IMR-90 (cell line): ENCODE measurements around the gene POU2F1. TPM values are rescaled to one million over a fixed set of nuclear protein-coding genes. Genes with fewer than 3 reads are reported as not detected.
A peak's percentile ranks its signal among the peaks of the same experiment; 100 is the strongest.

Experiments
- ATAC-seq: fragments of 200-7000 bp; cut with Tn5 transposase; 2 replicates; pipeline ENCODE4 v1.9.1; 2020; ENCODE audit warnings: low read depth, mild to moderate bottlenecking, moderate library complexity
- BruUV-seq: library from RNA; stranded (reverse); fragments of 400-500 nt; replicated peaks from 2 replicates; lab custom pipeline; 2021; lab: Mats Ljungman, UMichigan
- CTCF ChIA-PET: fragments of 300-600 bp; formaldehyde crosslinking; extraction: SDS; loops from one replicate; lab custom pipeline; 2021; ENCODE audit warnings: antibody characterized with exemption; lab: Yijun Ruan, JAX
- POLR2A ChIA-PET: fragments of 300-600 bp; sonication (Branson Sonifier 250); formaldehyde crosslinking; loops from one replicate; lab custom pipeline; 2022; ENCODE audit warnings: antibody characterized with exemption; ENCODE audit not compliant: unreplicated experiment; lab: Charles Lee
- DNase-seq: peaks from one replicate; pipeline ENCODE4 v3.0.0; 2013
- H2AFZ ChIP-seq: replicated peaks from 2 replicates; pipeline ENCODE3; 2013; ENCODE audit warnings: low read length, mild to moderate bottlenecking; ENCODE audit not compliant: poor library complexity
- H2AK5ac ChIP-seq: 2 replicates; pipeline ENCODE4 v1.6.1; 2013; ENCODE audit warnings: low read depth, low read length, inconsistent platforms
- H2AK9ac ChIP-seq: replicated peaks from 2 replicates; pipeline ENCODE3; 2013; ENCODE audit warnings: mild to moderate bottlenecking, low read depth, low read length, moderate library complexity; ENCODE audit not compliant: poor library complexity
- H2BK120ac ChIP-seq: 2 replicates; pipeline ENCODE4 v1.6.1; 2013; ENCODE audit warnings: low read depth, low read length, inconsistent platforms
- H2BK15ac ChIP-seq: 3 replicates; pipeline ENCODE4 v1.6.1; 2013; ENCODE audit warnings: low read depth, low read length, inconsistent platforms
- H2BK20ac ChIP-seq: 2 replicates; pipeline ENCODE4 v1.6.1; 2013; ENCODE audit warnings: low read depth, mild to moderate bottlenecking, inconsistent platforms, low read length, moderate library complexity
- H2BK5ac ChIP-seq: 2 replicates; pipeline ENCODE4 v1.6.1; 2013; ENCODE audit warnings: mild to moderate bottlenecking, low read depth, low read length, inconsistent platforms; ENCODE audit not compliant: poor library complexity, severe bottlenecking
- H3K14ac ChIP-seq: replicated peaks from 2 replicates; pipeline ENCODE4 v1.6.1; 2013; ENCODE audit warnings: low read depth, low read length, inconsistent platforms
- H3K18ac ChIP-seq: 2 replicates; pipeline ENCODE4 v1.6.1; 2013; ENCODE audit warnings: low read depth, low read length, control low read depth
- H3K23ac ChIP-seq: 2 replicates; pipeline ENCODE4 v1.6.1; 2013; ENCODE audit warnings: low read depth, low read length, inconsistent platforms
- H3K27ac ChIP-seq: 2 replicates; pipeline ENCODE4 v1.5.1; 2013; ENCODE audit warnings: mild to moderate bottlenecking, control low read depth, low read length; ENCODE audit not compliant: insufficient read depth
- H3K27me3 ChIP-seq: 2 replicates; pipeline ENCODE4 v1.6.1; 2013; ENCODE audit warnings: low read length; ENCODE audit not compliant: control insufficient read depth, insufficient read depth
- H3K36me3 ChIP-seq: 2 replicates; pipeline ENCODE4 v1.6.1; 2013; ENCODE audit warnings: low read length, mixed read lengths; ENCODE audit not compliant: control insufficient read depth, insufficient read depth
- H3K4ac ChIP-seq: 2 replicates; pipeline ENCODE4 v1.6.1; 2013; ENCODE audit warnings: low read depth, low read length, inconsistent platforms
- H3K4me1 ChIP-seq: 2 replicates; pipeline ENCODE4 v1.6.1; 2013; ENCODE audit warnings: low read length, mixed read lengths; ENCODE audit not compliant: control insufficient read depth, insufficient read depth
- H3K4me2 ChIP-seq: 2 replicates; pipeline ENCODE4 v1.6.1; 2013; ENCODE audit warnings: low read depth, mild to moderate bottlenecking, control low read depth, low read length, moderate library complexity
- H3K4me3 ChIP-seq: 2 replicates; pipeline ENCODE4 v1.5.1; 2013; ENCODE audit warnings: low read depth, mild to moderate bottlenecking, control low read depth, low read length, moderate library complexity; ENCODE audit not compliant: insufficient read depth
- H3K56ac ChIP-seq: 2 replicates; pipeline ENCODE4 v1.6.1; 2013; ENCODE audit warnings: low read length, inconsistent platforms; ENCODE audit not compliant: insufficient read depth; ENCODE audit errors: extremely low read depth
- H3K79me1 ChIP-seq, 2 experiments: 2 replicates each; pipeline ENCODE4 v1.6.1; 2013; ENCODE audit warnings: low read length in 2 of 2, inconsistent platforms in 1 of 2, low read depth in 1 of 2
- H3K9ac ChIP-seq: 2 replicates; pipeline ENCODE4 v1.6.1; 2013; ENCODE audit warnings: low read depth, low read length, control low read depth
- H3K9me1 ChIP-seq: 2 replicates; pipeline ENCODE4 v1.6.1; 2013; ENCODE audit warnings: low read length, inconsistent platforms; ENCODE audit not compliant: insufficient read depth
- H3K9me3 ChIP-seq: 2 replicates; pipeline ENCODE4 v1.6.1; 2013; ENCODE audit warnings: low read length; ENCODE audit not compliant: control insufficient read depth, insufficient read depth
- H4K20me1 ChIP-seq: 2 replicates; pipeline ENCODE4 v1.6.1; 2013; ENCODE audit warnings: low read length, inconsistent platforms; ENCODE audit not compliant: insufficient read depth
- H4K5ac ChIP-seq: 2 replicates; pipeline ENCODE4 v1.6.1; 2013; ENCODE audit warnings: mild to moderate bottlenecking, low read depth, low read length, control low read depth
- H4K8ac ChIP-seq, 2 experiments: 2 replicates each; pipeline ENCODE4 v1.6.1; 2013; ENCODE audit warnings: low read depth in 2 of 2, low read length in 2 of 2, control low read depth in 1 of 2, inconsistent platforms in 1 of 2
- H4K91ac ChIP-seq: 2 replicates; pipeline ENCODE4 v1.6.1; 2013; ENCODE audit warnings: low read depth, low read length, inconsistent platforms; ENCODE audit not compliant: insufficient read depth
- BHLHE40 ChIP-seq: fragments of 150-350 bp; IDR thresholded peaks from 2 replicates; pipeline ENCODE4 v1.6.1; 2016; ENCODE audit warnings: mild to moderate bottlenecking, low read depth, low read length
- CEBPB ChIP-seq: IDR thresholded peaks from 2 replicates; pipeline ENCODE4 v1.6.1; 2012; ENCODE audit warnings: low read depth, low read length, improper control_type of control experiment
- CHD1 ChIP-seq: IDR thresholded peaks from 2 replicates; pipeline ENCODE4 v1.6.1; 2012; ENCODE audit warnings: low read depth, low read length, improper control_type of control experiment
- CTCF ChIP-seq: conservative IDR thresholded peaks from 2 replicates; pipeline ENCODE4 v1.5.1; 2012; ENCODE audit warnings: mild to moderate bottlenecking, low read depth, low read length, improper control_type of control experiment
- FOS ChIP-seq: fragments of 150-350 bp; IDR thresholded peaks from 2 replicates; pipeline ENCODE4 v1.6.1; 2016; ENCODE audit warnings: low read depth, low read length
- MAFK ChIP-seq: IDR thresholded peaks from 2 replicates; pipeline ENCODE4 v1.6.1; 2012; ENCODE audit warnings: low read depth, low read length, improper control_type of control experiment
- MAZ ChIP-seq: IDR thresholded peaks from 2 replicates; pipeline ENCODE4 v1.6.1; 2012; ENCODE audit warnings: low read depth, mild to moderate bottlenecking, low read length, improper control_type of control experiment, moderate library complexity, borderline replicate concordance
- MXI1 ChIP-seq: IDR thresholded peaks from 2 replicates; pipeline ENCODE4 v1.6.1; 2012; ENCODE audit warnings: low read depth, mild to moderate bottlenecking, low read length, moderate library complexity, borderline replicate concordance
- NFE2L2 ChIP-seq: fragments of 150-350 bp; IDR thresholded peaks from 2 replicates; pipeline ENCODE4 v1.6.1; 2016; ENCODE audit warnings: low read depth, mild to moderate bottlenecking, low read length
- POLR2A ChIP-seq: IDR thresholded peaks from 2 replicates; pipeline ENCODE4 v1.6.1; 2012; ENCODE audit warnings: mild to moderate bottlenecking, low read depth, low read length
- RAD21 ChIP-seq: IDR thresholded peaks from 2 replicates; pipeline ENCODE4 v1.6.1; 2012; ENCODE audit warnings: low read length, improper control_type of control experiment
- RCOR1 ChIP-seq: IDR thresholded peaks from 2 replicates; pipeline ENCODE4 v1.6.1; 2012; ENCODE audit warnings: mild to moderate bottlenecking, low read length, improper control_type of control experiment; ENCODE audit not compliant: insufficient replicate concordance
- RFX5 ChIP-seq: IDR thresholded peaks from 2 replicates; pipeline ENCODE4 v1.8.0; 2012; ENCODE audit warnings: low read depth, mild to moderate bottlenecking, low read length, moderate library complexity
- SMC3 ChIP-seq: fragments of 150-350 bp; IDR thresholded peaks from 2 replicates; pipeline ENCODE4 v1.6.1; 2016; ENCODE audit warnings: low read depth, mild to moderate bottlenecking, antibody characterized with exemption, low read length, moderate library complexity
- WGBS, 2 experiments: methylation state at CpG; one replicate each; pipeline versions ENCODE4 v1.1.5 to v1.1.7; 2013; ENCODE audit warnings: missing lambda C conversion rate in 2 of 2; ENCODE audit not compliant: insufficient read length in 1 of 2; ENCODE audit errors: extremely low coverage in 2 of 2; 5-methylcytosine and 5-hydroxymethylcytosine counted together
- dilution Hi-C: fragments of 300-500 bp; cut with HindIII; formaldehyde crosslinking; loops from one replicate; pipeline ENCODE4 v1.14.3; 2018; ENCODE audit warnings: low sequenced_read_pairs; ENCODE audit not compliant: unreplicated experiment
- in situ Hi-C: fragments of 300-500 bp; cut with MboI; formaldehyde crosslinking; loops from 3 replicates; pipeline ENCODE4 v1.14.3; 2019; ENCODE audit warnings: low sequenced_read_pairs, inconsistent platforms, mixed read lengths
- intact Hi-C: fragments of 100-400 bp; cut with micrococcal nuclease; formaldehyde crosslinking; loops from 2 replicates; pipeline ENCODE4 v1.10.0; 2022
- polyA plus RNA-seq, 3 experiments: library from polyadenylated mRNA; depleted of rRNA; stranded (reverse); fragments of >200 nt; gene quantifications; 2 replicates each; pipeline ENCODE4 v1.2.3, GENCODE V29; 2012; ENCODE audit warnings: low replicate concordance in 1 of 3
- total RNA-seq: library from RNA; depleted of rRNA; stranded (reverse); fragments of >200 nt; gene quantifications from 2 replicates; pipeline ENCODE4 v1.2.3, GENCODE V29; 2012
- TF ChIP-seq, protein P1 (sequence below): fragments of 150-350 bp; IDR thresholded peaks from 2 replicates; pipeline ENCODE4 v1.6.1; 2016; ENCODE audit warnings: low read depth, mild to moderate bottlenecking, low read length, moderate library complexity, borderline replicate concordance
- TF ChIP-seq, protein P2 (sequence below): fragments of 150-350 bp; IDR thresholded peaks from 2 replicates; pipeline ENCODE4 v1.6.1; 2017; ENCODE audit warnings: mild to moderate bottlenecking, antibody characterized with exemption, low read length, low read depth

POU2F1 gene
- total and polyA plus RNA-seq, 2 of the 4 experiments (the other 2 are of a cell fraction) = 1.2 to 3.4 TPM

- POLR2A ChIA-PET = no interaction called here
- dilution Hi-C loops = no loop called here
Measured at GRCh38 chr1:167462341-167462740, 241.7 kb downstream of the POU2F1 start.

More at GRCh38 chr1:167462341-167462740, 241.7 kb downstream of the POU2F1 start:
- TF ChIP-seq MXI1 (no peak), POLR2A (no peak), CTCF (no peak), RAD21 (no peak), CHD1 (no peak), CEBPB (no peak), BHLHE40 (no peak), MAFK (no peak), RFX5 (no peak), SMC3 (no peak), MAZ (no peak), RCOR1 (no peak), NFE2L2 (no peak), FOS (no peak)
- TF ChIP-seq, protein P1, sequence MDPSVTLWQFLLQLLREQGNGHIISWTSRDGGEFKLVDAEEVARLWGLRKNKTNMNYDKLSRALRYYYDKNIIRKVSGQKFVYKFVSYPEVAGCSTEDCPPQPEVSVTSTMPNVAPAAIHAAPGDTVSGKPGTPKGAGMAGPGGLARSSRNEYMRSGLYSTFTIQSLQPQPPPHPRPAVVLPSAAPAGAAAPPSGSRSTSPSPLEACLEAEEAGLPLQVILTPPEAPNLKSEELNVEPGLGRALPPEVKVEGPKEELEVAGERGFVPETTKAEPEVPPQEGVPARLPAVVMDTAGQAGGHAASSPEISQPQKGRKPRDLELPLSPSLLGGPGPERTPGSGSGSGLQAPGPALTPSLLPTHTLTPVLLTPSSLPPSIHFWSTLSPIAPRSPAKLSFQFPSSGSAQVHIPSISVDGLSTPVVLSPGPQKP = no peak
- TF ChIP-seq, protein P2, sequence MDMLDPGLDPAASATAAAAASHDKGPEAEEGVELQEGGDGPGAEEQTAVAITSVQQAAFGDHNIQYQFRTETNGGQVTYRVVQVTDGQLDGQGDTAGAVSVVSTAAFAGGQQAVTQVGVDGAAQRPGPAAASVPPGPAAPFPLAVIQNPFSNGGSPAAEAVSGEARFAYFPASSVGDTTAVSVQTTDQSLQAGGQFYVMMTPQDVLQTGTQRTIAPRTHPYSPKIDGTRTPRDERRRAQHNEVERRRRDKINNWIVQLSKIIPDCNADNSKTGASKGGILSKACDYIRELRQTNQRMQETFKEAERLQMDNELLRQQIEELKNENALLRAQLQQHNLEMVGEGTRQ = no peak
- Histone ChIP-seq H4K20me1 (no peaks in the 10 kb centered on the region), H3K4ac (no peak overlapping the region), H2AK5ac (no peak overlapping the region), H3K9me1 (no peaks in the 10 kb centered on the region; the same call in 1 of the 2 replicates), H3K23ac (no peak overlapping the region), H2BK15ac (no peak overlapping the region), H3K4me2 (no peak overlapping the region), H3K9me3 (no peaks in the 10 kb centered on the region), H4K8ac (no peak overlapping the region), H3K27me3 (peaks cover 30% of the 10 kb centered on the region), H2BK120ac (no peak overlapping the region), H3K4me1 (no peaks in the 10 kb centered on the region), H3K18ac (no peak overlapping the region), H3K4me3 (no peak overlapping the region), H4K91ac (no peak overlapping the region), H3K79me1 (no peaks in the 10 kb centered on the region), H4K5ac (no peak overlapping the region), H2BK5ac (no peak overlapping the region), H2BK20ac (no peak overlapping the region), H3K14ac (no peak overlapping the region), H3K36me3 (no peaks in the 10 kb centered on the region), H2AFZ (peak overlapping the region; percentile 27), H2AK9ac (no peak overlapping the region), H3K9ac (no peak overlapping the region), H3K56ac (no peak overlapping the region), H3K27ac (no peak overlapping the region)
- WGBS, 2 experiments = no CpG with 5 or more reads among the region's 8 CpGs
- CTCF ChIA-PET = no interaction called here
- BruUV-seq = no TSS peak
- DNase-seq (no peak), ATAC-seq (no peak)
- intact Hi-C loops (no loop called here), in situ Hi-C loops (no loop called here)
